Loucy (cell line): Measurements from ENCODE around the gene JPT2.

Source experiments
- EZH2phosphoT487 ChIP-seq: fragments of 200-600 bp; IDR thresholded peaks from 2 replicates; pipeline ENCODE4 v1.6.1; 2018; ENCODE audit warnings: antibody characterized with exemption, mild to moderate bottlenecking, moderate library complexity, borderline replicate concordance
- TF ChIP-seq, protein P1 (sequence below): fragments of 200-600 bp; sonication (generic); conservative IDR thresholded peaks from 2 replicates; pipeline ENCODE4 v1.5.1; 2014; ENCODE audit warnings: mild to moderate bottlenecking, antibody characterized with exemption, low read length

GRCh38 chr16:1634541-1634940, 43.5 kb upstream of the JPT2 start:
- TF ChIP-seq, protein P1, sequence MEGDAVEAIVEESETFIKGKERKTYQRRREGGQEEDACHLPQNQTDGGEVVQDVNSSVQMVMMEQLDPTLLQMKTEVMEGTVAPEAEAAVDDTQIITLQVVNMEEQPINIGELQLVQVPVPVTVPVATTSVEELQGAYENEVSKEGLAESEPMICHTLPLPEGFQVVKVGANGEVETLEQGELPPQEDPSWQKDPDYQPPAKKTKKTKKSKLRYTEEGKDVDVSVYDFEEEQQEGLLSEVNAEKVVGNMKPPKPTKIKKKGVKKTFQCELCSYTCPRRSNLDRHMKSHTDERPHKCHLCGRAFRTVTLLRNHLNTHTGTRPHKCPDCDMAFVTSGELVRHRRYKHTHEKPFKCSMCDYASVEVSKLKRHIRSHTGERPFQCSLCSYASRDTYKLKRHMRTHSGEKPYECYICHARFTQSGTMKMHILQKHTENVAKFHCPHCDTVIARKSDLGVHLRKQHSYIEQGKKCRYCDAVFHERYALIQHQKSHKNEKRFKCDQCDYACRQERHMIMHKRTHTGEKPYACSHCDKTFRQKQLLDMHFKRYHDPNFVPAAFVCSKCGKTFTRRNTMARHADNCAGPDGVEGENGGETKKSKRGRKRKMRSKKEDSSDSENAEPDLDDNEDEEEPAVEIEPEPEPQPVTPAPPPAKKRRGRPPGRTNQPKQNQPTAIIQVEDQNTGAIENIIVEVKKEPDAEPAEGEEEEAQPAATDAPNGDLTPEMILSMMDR, result no peak
- TF ChIP-seq EZH2phosphoT487, result no peak
